Colonic mucosa (tissue), 2 donors: ENCODE measurements around the gene DDRGK1. TPM values are rescaled to one million over a fixed set of nuclear protein-coding genes. Genes with fewer than 3 reads are reported as not detected.

Experiments
- total RNA-seq, 2 donors: library from RNA; stranded (reverse); fragmentation: NEBNext Ultra II Directional in 1 of 2; extraction: Animal tissue kit (Norgen Biotek cat#: 25700) in 1 of 2; gene quantifications; one replicate each; pipeline ENCODE4 v1.2.1, GENCODE V29; 2021
- donor health status: DM: no; HTN: no; CAD: no.
- donor health status: DM: no; HTN: no; CAD: no.

DDRGK1 gene
- total RNA-seq, 2 donors from 2014 or later: 57.8 to 88.6 TPM

Other genes starting within 250 kb of the DDRGK1 start
- gene GNRH2, start 161.1 kb downstream of the DDRGK1 start, total RNA-seq: not detected
- 10 to 100 TPM; 37.6 to 72.5 TPM for gene MRPS26, start 158.6 kb downstream of the DDRGK1 start, total RNA-seq
- gene OXT, start 133.1 kb downstream of the DDRGK1 start, total RNA-seq: not detected
- gene AVP, start 120.0 kb downstream of the DDRGK1 start, total RNA-seq: not detected
- gene FASTKD5, start 44.8 kb downstream of the DDRGK1 start, total RNA-seq: 10 to 100 TPM; 17.3 to 19.8 TPM
- gene UBOX5, start 44.8 kb downstream of the DDRGK1 start, total RNA-seq: 1 to 10 TPM; 6.5 to 6.6 TPM
- gene LZTS3, start 31.1 kb downstream of the DDRGK1 start, total RNA-seq: 1 to 10 TPM; 7.9 to 8.3 TPM
- gene ITPA, start 4.8 kb upstream of the DDRGK1 start, total RNA-seq: 10 to 100 TPM; 35.2 to 67.6 TPM
- 1 to 10 TPM; 1.2 to 2.6 TPM for gene SLC4A11, start 34.5 kb upstream of the DDRGK1 start, total RNA-seq
- 1 to 10 TPM; 1.2 to 4.0 TPM for gene DNAAF9, start 203.0 kb upstream of the DDRGK1 start, total RNA-seq